H9 (cell line): Measurements from ENCODE around the gene ITPR2. TPM values are rescaled to one million over a fixed set of nuclear protein-coding genes. Genes with fewer than 3 reads are reported as not detected.

Experiments used
- DNase-seq: peaks from one replicate; pipeline ENCODE4 v3.0.0-alpha.2; 2017
- H2AFZ ChIP-seq: one replicate; pipeline ENCODE4 v1.6.1; 2013; ENCODE audit warnings: mild to moderate bottlenecking, low read length, control low read depth, moderate library complexity
- H2AK5ac ChIP-seq: 2 replicates; pipeline ENCODE4 v1.6.1; 2013; ENCODE audit warnings: low read length, control low read depth, mixed read lengths; ENCODE audit not compliant: insufficient read length
- H2BK120ac ChIP-seq: one replicate; pipeline ENCODE4 v1.6.1; 2013; ENCODE audit warnings: low read depth, mild to moderate bottlenecking, low read length, control low read depth, inconsistent platforms; ENCODE audit not compliant: poor library complexity, severe bottlenecking
- H2BK12ac ChIP-seq: 2 replicates; pipeline ENCODE4 v1.6.1; 2013; ENCODE audit warnings: low read length, control low read depth, mixed read lengths, low read depth; ENCODE audit not compliant: insufficient read length
- H2BK15ac ChIP-seq: 2 replicates; pipeline ENCODE4 v1.6.1; 2013; ENCODE audit warnings: low read depth, low read length, control low read depth
- H2BK20ac ChIP-seq: one replicate; pipeline ENCODE4 v1.6.1; 2013; ENCODE audit warnings: low read depth, mild to moderate bottlenecking, low read length, control low read depth, inconsistent platforms; ENCODE audit not compliant: poor library complexity, severe bottlenecking
- H2BK5ac ChIP-seq: 2 replicates; pipeline ENCODE4 v1.6.1; 2013; ENCODE audit warnings: low read length, control low read depth, mixed read lengths; ENCODE audit not compliant: insufficient read length
- H3K14ac ChIP-seq: 2 replicates; pipeline ENCODE4 v1.6.1; 2013; ENCODE audit warnings: low read length, control low read depth; ENCODE audit not compliant: insufficient read depth
- H3K18ac ChIP-seq: 2 replicates; pipeline ENCODE4 v1.6.1; 2013; ENCODE audit warnings: low read depth, mild to moderate bottlenecking, mixed read lengths, low read length, control low read depth; ENCODE audit not compliant: insufficient read length
- H3K23ac ChIP-seq: 2 replicates; pipeline ENCODE4 v1.6.1; 2013; ENCODE audit warnings: low read length, control low read depth, mixed read lengths, low read depth; ENCODE audit not compliant: insufficient read length
- H3K23me2 ChIP-seq: 2 replicates; pipeline ENCODE4 v1.6.1; 2013; ENCODE audit warnings: low read depth, mild to moderate bottlenecking, mixed read lengths, low read length, control low read depth; ENCODE audit not compliant: insufficient read length, poor library complexity, severe bottlenecking
- H3K27ac ChIP-seq: 2 replicates; pipeline ENCODE4 v1.5.1; 2013; ENCODE audit warnings: low read length, control low read depth, mixed read lengths, low read depth; ENCODE audit not compliant: insufficient read length
- H3K27me3 ChIP-seq: 2 replicates; pipeline ENCODE4 v1.6.1; 2013; ENCODE audit warnings: low read length, control low read depth, inconsistent platforms; ENCODE audit not compliant: insufficient read depth
- H3K4ac ChIP-seq: 2 replicates; pipeline ENCODE4 v1.6.1; 2013; ENCODE audit warnings: low read depth, mild to moderate bottlenecking, control low read depth, inconsistent platforms, low read length, moderate library complexity
- H3K4me1 ChIP-seq: 2 replicates; pipeline ENCODE4 v1.6.1; 2013; ENCODE audit warnings: low read length, control low read depth, inconsistent platforms; ENCODE audit not compliant: insufficient read depth
- H3K4me2 ChIP-seq: 2 replicates; pipeline ENCODE4 v1.6.1; 2013; ENCODE audit warnings: low read length, control low read depth, mixed read lengths; ENCODE audit not compliant: insufficient read length, insufficient read depth
- H3K56ac ChIP-seq: 2 replicates; pipeline ENCODE4 v1.6.1; 2013; ENCODE audit warnings: low read depth, mild to moderate bottlenecking, mixed read lengths, low read length, control low read depth; ENCODE audit not compliant: insufficient read length
- H3K79me1 ChIP-seq: 2 replicates; pipeline ENCODE4 v1.6.1; 2013; ENCODE audit warnings: low read depth, mild to moderate bottlenecking, moderate library complexity, low read length, control low read depth, inconsistent platforms; ENCODE audit not compliant: insufficient read depth, poor library complexity, severe bottlenecking
- H3K79me2 ChIP-seq: 2 replicates; pipeline ENCODE4 v1.6.1; 2013; ENCODE audit warnings: low read length, control low read depth, inconsistent platforms; ENCODE audit not compliant: insufficient read depth
- H3K9ac ChIP-seq: 2 replicates; pipeline ENCODE4 v1.6.1; 2013; ENCODE audit warnings: low read length, control low read depth, mixed read lengths; ENCODE audit not compliant: insufficient read length; ENCODE audit errors: extremely low read depth
- H3K9me3 ChIP-seq: one replicate; pipeline ENCODE4 v1.6.1; 2013; ENCODE audit warnings: low read depth, low read length, inconsistent platforms; ENCODE audit not compliant: control insufficient read depth
- H3T11ph ChIP-seq: one replicate; pipeline ENCODE4 v1.6.1; 2013; ENCODE audit warnings: mild to moderate bottlenecking, low read length, control low read depth, inconsistent platforms
- H4K20me1 ChIP-seq: one replicate; pipeline ENCODE4 v1.6.1; 2013; ENCODE audit not compliant: control insufficient read depth, insufficient read length, insufficient read depth
- H4K5ac ChIP-seq: 2 replicates; pipeline ENCODE4 v1.6.1; 2013; ENCODE audit warnings: low read depth, mild to moderate bottlenecking, mixed read lengths, low read length, control low read depth; ENCODE audit not compliant: insufficient read length
- H4K8ac ChIP-seq: replicated peaks from 2 replicates; pipeline ENCODE4 v1.6.1; 2013; ENCODE audit warnings: low read length, control low read depth, mixed read lengths, low read depth; ENCODE audit not compliant: insufficient read length
- H4K91ac ChIP-seq: 2 replicates; pipeline ENCODE4 v1.6.1; 2013; ENCODE audit warnings: low read depth, mild to moderate bottlenecking, moderate library complexity, mixed read lengths, low read length, control low read depth; ENCODE audit not compliant: insufficient read length
- H3K27ac Mint-ChIP-seq, 3 experiments: 2 replicates in 2 of 3; 3 replicates in 1 of 3; pipeline ENCODE4 v1.8.0; 2020 to 2021; ENCODE audit warnings: mixed read lengths in 3 of 3, mild to moderate bottlenecking in 1 of 3, moderate library complexity in 1 of 3
- H3K27me3 Mint-ChIP-seq: 2 replicates; pipeline ENCODE4 v1.8.0; 2021; ENCODE audit warnings: low read depth, mild to moderate bottlenecking, moderate library complexity, mixed read lengths
- H3K36me3 Mint-ChIP-seq, 3 experiments: 2 replicates in 2 of 3; 3 replicates in 1 of 3; pipeline ENCODE4 v1.8.0; 2020 to 2021; ENCODE audit warnings: low read depth in 3 of 3, mixed read lengths in 3 of 3; ENCODE audit not compliant: insufficient read depth in 1 of 3
- H3K4me1 Mint-ChIP-seq, 2 experiments: 2 replicates each; pipeline ENCODE4 v1.8.0; 2020; ENCODE audit warnings: mixed read lengths in 2 of 2
- H3K4me3 Mint-ChIP-seq, 2 experiments: 2 replicates in 1 of 2; 3 replicates in 1 of 2; pipeline ENCODE4 v1.8.0; 2020 to 2021; ENCODE audit warnings: mild to moderate bottlenecking in 2 of 2, mixed read lengths in 2 of 2, moderate library complexity in 1 of 2
- H3K9me3 Mint-ChIP-seq, 2 experiments: 2 replicates in 1 of 2; 3 replicates in 1 of 2; pipeline ENCODE4 v1.8.0; 2020; ENCODE audit warnings: mild to moderate bottlenecking in 2 of 2, mixed read lengths in 2 of 2, moderate library complexity in 1 of 2
- CTCF ChIP-seq: fragments of 200-600 bp; sonication (generic); conservative IDR thresholded peaks from 3 replicates; pipeline ENCODE4 v1.8.0; 2021; ENCODE audit warnings: antibody characterized with exemption, mild to moderate bottlenecking
- WGBS: extraction: QIAGEN DNeasy Blood & Tissue Kit; methylation state at CpG from one replicate; pipeline ENCODE4 v1.1.7; 2013; ENCODE audit warnings: missing lambda C conversion rate, low lambda C conversion rate, mixed read lengths; ENCODE audit not compliant: insufficient read length; ENCODE audit errors: extremely low coverage; 5-methylcytosine and 5-hydroxymethylcytosine counted together
- total RNA-seq: library from RNA; stranded (reverse); gene quantifications from 2 replicates; pipeline ENCODE4 v1.2.1, GENCODE V29; 2021

ITPR2 gene
- total RNA-seq, 1 experiment from 2014 or later: 14.8 TPM

DNA sequence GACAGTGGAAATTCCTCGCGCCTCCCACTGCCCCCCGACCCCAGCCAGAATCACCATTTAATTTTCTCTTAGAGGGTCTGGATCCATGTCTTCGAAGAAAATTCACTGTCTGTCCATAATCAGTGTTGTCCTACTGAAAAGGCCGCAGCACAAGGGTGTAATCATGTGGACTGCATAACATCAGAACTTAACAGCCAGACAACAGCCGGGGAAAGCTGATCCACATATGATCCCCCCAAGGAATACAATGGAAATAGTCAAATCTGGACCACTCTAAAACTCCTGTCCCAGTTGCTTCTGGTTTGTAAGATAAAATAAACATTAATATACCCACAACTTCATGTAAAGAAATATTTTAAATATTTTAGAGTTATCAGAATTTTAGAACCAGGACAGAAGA, 460.1 kb downstream of the ITPR2 start:
- H3K9me3 ChIP-seq: no peaks in the 10 kb centered on the region
- no peak overlapping the region for H3K4ac ChIP-seq
- Mint-ChIP-seq H3K9me3 (no peaks in the 10 kb centered on the region), H3K4me1 (no peaks in the 10 kb centered on the region; a peak in 1 of 4 replicates), H3K27me3 (no peaks in the 10 kb centered on the region), H3K27ac (no peak overlapping the region), H3K36me3 (no peaks in the 10 kb centered on the region), H3K4me3 (no peak overlapping the region)
- H3K14ac ChIP-seq: no peak overlapping the region
- no peak overlapping the region for H3K4me2 ChIP-seq
- no peak overlapping the region for H3K9ac ChIP-seq
- H4K91ac ChIP-seq: no peak overlapping the region
- WGBS: no CpG with 5 or more reads among the region's 6 CpGs
- H2BK20ac ChIP-seq: no peak overlapping the region
- no peaks in the 10 kb centered on the region for H3K79me1 ChIP-seq
- H2BK15ac ChIP-seq: no peak overlapping the region
- no peak overlapping the region for H3T11ph ChIP-seq
- no peak overlapping the region for H4K8ac ChIP-seq
- no peak overlapping the region for H3K18ac ChIP-seq
- no peak overlapping the region for H2AFZ ChIP-seq
- no peak overlapping the region for H2BK120ac ChIP-seq
- no peaks in the 10 kb centered on the region for H3K23me2 ChIP-seq
- no peak overlapping the region for H3K23ac ChIP-seq
- H3K27me3 ChIP-seq: no peaks in the 10 kb centered on the region
- H3K4me1 ChIP-seq: no peaks in the 10 kb centered on the region
- no peak overlapping the region for H2BK5ac ChIP-seq
- no peak for DNase-seq
- H3K27ac ChIP-seq: no peak overlapping the region
- H2AK5ac ChIP-seq: no peak overlapping the region
- no peaks in the 10 kb centered on the region for H3K79me2 ChIP-seq
- TF ChIP-seq CTCF: no peak
- no peak overlapping the region for H4K5ac ChIP-seq
- H4K20me1 ChIP-seq: no peaks in the 10 kb centered on the region
- H2BK12ac ChIP-seq: no peak overlapping the region
- no peak overlapping the region for H3K56ac ChIP-seq
